ENCODE results near the gene ADGRB3. TPM values are rescaled to one million over a fixed set of nuclear protein-coding genes. Genes with fewer than 3 reads are reported as not detected.

Gene ADGRB3
- total and polyA plus RNA-seq, 4 donors: 0.21 to 2.3 (median 0.48) TPM

- Histone ChIP-seq H3K4me1 (ENCODE audit: control insufficient read depth in 4 of 4, insufficient read depth in 4 of 4, low read length in 3 of 4) (no peaks in the 10 kb centered on the region), H3K4me3 (ENCODE audit: low read depth in 1 of 3, low read length in 3 of 3) (no peak overlapping the region)
- DNase-seq (ENCODE audit: low spot score): no peak
Observed at GRCh38 chr6:69386426-69386825, 751.3 kb downstream of the ADGRB3 start.

GRCh38 chr6:69390125-69390524, 755.0 kb downstream of the ADGRB3 start:
- Histone ChIP-seq H3K9me3 (ENCODE audit: control insufficient read depth in 4 of 4, low read length in 3 of 4) (no peaks in the 10 kb centered on the region), H3K36me3 (ENCODE audit: control insufficient read depth in 4 of 4, insufficient read depth in 3 of 4, low read depth in 1 of 4, low read length in 3 of 4) (no peaks in the 10 kb centered on the region), H3K9ac (ENCODE audit: low read depth in 1 of 2, low read length in 2 of 2) (no peak overlapping the region), H3K27ac (ENCODE audit: low read depth in 1 of 2, low read length in 2 of 2) (no peak overlapping the region), H3K4me1 (ENCODE audit: control insufficient read depth in 4 of 4, insufficient read depth in 4 of 4, low read length in 3 of 4) (no peaks in the 10 kb centered on the region), H3K27me3 (ENCODE audit: control insufficient read depth in 4 of 4, insufficient read depth in 4 of 4, low read length in 3 of 4) (no peaks in the 10 kb centered on the region), H3K4me3 (ENCODE audit: low read depth in 1 of 3, low read length in 3 of 3) (no peak overlapping the region)
- DNase-seq (ENCODE audit: low spot score): no peak
- no peak for TF ChIP-seq MAX (IDR thresholded peaks at IDR 0.05)
- TF ChIP-seq SP1 (IDR thresholded peaks at IDR 0.05): no peak
- TF ChIP-seq TAF1 (conservative IDR thresholded peaks at IDR 0.05): no peak
- no peak for TF ChIP-seq ZBTB33 (IDR thresholded peaks at IDR 0.05)
- TF ChIP-seq NR2F2 (IDR thresholded peaks at IDR 0.05): no peak
- no peak for TF ChIP-seq FOXA2 (IDR thresholded peaks at IDR 0.05)
- no peak for TF ChIP-seq YY1 (IDR thresholded peaks at IDR 0.05)
- no peak for TF ChIP-seq FOXA1 (IDR thresholded peaks at IDR 0.05)
- TF ChIP-seq CTCF (IDR thresholded peaks at IDR 0.05; ENCODE audit: low read depth, low read length, missing input control): no peak
- 61% methylated on average over 4 of the region's 4 CpGs for WGBS

More at GRCh38 chr6:69386426-69386825, 751.3 kb downstream of the ADGRB3 start:
- TF ChIP-seq JUND (IDR thresholded peaks at IDR 0.05) (no peak), FOXA1 (IDR thresholded peaks at IDR 0.05) (no peak), YY1 (IDR thresholded peaks at IDR 0.05) (no peak), TAF1 (conservative IDR thresholded peaks at IDR 0.05) (no peak)
- 53% methylated on average over 5 of the region's 5 CpGs for WGBS
- no peaks in the 10 kb centered on the region for H3K36me3 ChIP-seq (ENCODE audit: control insufficient read depth in 4 of 4, insufficient read depth in 3 of 4, low read depth in 1 of 4, low read length in 3 of 4)
- H3K27ac ChIP-seq (ENCODE audit: low read depth in 1 of 2, low read length in 2 of 2): no peak overlapping the region
- no peak overlapping the region for H3K9ac ChIP-seq (ENCODE audit: low read depth in 1 of 2, low read length in 2 of 2)
- no peaks in the 10 kb centered on the region for H3K9me3 ChIP-seq (ENCODE audit: control insufficient read depth in 4 of 4, low read length in 3 of 4)
- H3K27me3 ChIP-seq (ENCODE audit: control insufficient read depth in 4 of 4, insufficient read depth in 4 of 4, low read length in 3 of 4): no peaks in the 10 kb centered on the region

- no peak overlapping the region for H3K9ac ChIP-seq (ENCODE audit: low read depth in 1 of 2, low read length in 2 of 2)
- H3K27me3 ChIP-seq (ENCODE audit: control insufficient read depth in 4 of 4, insufficient read depth in 4 of 4, low read length in 3 of 4): no peaks in the 10 kb centered on the region
- no peak overlapping the region for H3K4me3 ChIP-seq (ENCODE audit: low read depth in 1 of 3, low read length in 3 of 3)
- WGBS: 67% methylated on average over 6 of the region's 6 CpGs
- no peaks in the 10 kb centered on the region for H3K36me3 ChIP-seq (ENCODE audit: control insufficient read depth in 4 of 4, insufficient read depth in 3 of 4, low read depth in 1 of 4, low read length in 3 of 4)
- no peaks in the 10 kb centered on the region for H3K9me3 ChIP-seq (ENCODE audit: control insufficient read depth in 4 of 4, low read length in 3 of 4)
- no peak for DNase-seq (ENCODE audit: low spot score)
- no peak overlapping the region for H3K27ac ChIP-seq (ENCODE audit: low read depth in 1 of 2, low read length in 2 of 2)
- H3K4me1 ChIP-seq (ENCODE audit: control insufficient read depth in 4 of 4, insufficient read depth in 4 of 4, low read length in 3 of 4): no peaks in the 10 kb centered on the region
- TF ChIP-seq RXRA (IDR thresholded peaks at IDR 0.05) (no peak), HNF4A (conservative IDR thresholded peaks at IDR 0.05) (no peak), FOXA1 (IDR thresholded peaks at IDR 0.05) (no peak), CTCF (IDR thresholded peaks at IDR 0.05; ENCODE audit: low read depth, low read length, missing input control) (no peak), GABPA (IDR thresholded peaks at IDR 0.05 in 1 of 2, conservative IDR thresholded peaks at IDR 0.05 in 1 of 2) (no peak), HNF4G (IDR thresholded peaks at IDR 0.05) (no peak), FOXA2 (IDR thresholded peaks at IDR 0.05) (no peak)
Observed at GRCh38 chr6:69391106-69391505, 756.0 kb downstream of the ADGRB3 start.
